Loucy (cell line): ENCODE measurements around the gene CDK6.

Source experiments
- CTCF ChIP-seq: fragments of 200-600 bp; sonication (generic); conservative IDR thresholded peaks from 2 replicates; pipeline ENCODE4 v1.5.1; 2014; ENCODE audit warnings: mild to moderate bottlenecking, antibody characterized with exemption, low read length
- EZH2phosphoT487 ChIP-seq: fragments of 200-600 bp; IDR thresholded peaks from 2 replicates; pipeline ENCODE4 v1.6.1; 2018; ENCODE audit warnings: antibody characterized with exemption, mild to moderate bottlenecking, moderate library complexity, borderline replicate concordance

- TF ChIP-seq EZH2phosphoT487 (no peak), CTCF (no peak)
Measured at GRCh38 chr7:92569137-92569536, 267.2 kb downstream of the CDK6 start.
